H9 (cell line): ENCODE measurements around the gene BCL6. TPM values are rescaled to one million over a fixed set of nuclear protein-coding genes. Genes with fewer than 3 reads are reported as not detected.

ENCODE experiments used
- DNase-seq: peaks from one replicate; pipeline ENCODE4 v3.0.0-alpha.2; 2017
- H2AFZ ChIP-seq: one replicate; pipeline ENCODE4 v1.6.1; 2013; ENCODE audit warnings: mild to moderate bottlenecking, low read length, control low read depth, moderate library complexity
- H2AK5ac ChIP-seq: 2 replicates; pipeline ENCODE4 v1.6.1; 2013; ENCODE audit warnings: low read length, control low read depth, mixed read lengths; ENCODE audit not compliant: insufficient read length
- H2BK120ac ChIP-seq: one replicate; pipeline ENCODE4 v1.6.1; 2013; ENCODE audit warnings: low read depth, mild to moderate bottlenecking, low read length, control low read depth, inconsistent platforms; ENCODE audit not compliant: poor library complexity, severe bottlenecking
- H2BK12ac ChIP-seq: 2 replicates; pipeline ENCODE4 v1.6.1; 2013; ENCODE audit warnings: low read length, control low read depth, mixed read lengths, low read depth; ENCODE audit not compliant: insufficient read length
- H2BK15ac ChIP-seq: 2 replicates; pipeline ENCODE4 v1.6.1; 2013; ENCODE audit warnings: low read depth, low read length, control low read depth
- H2BK20ac ChIP-seq: one replicate; pipeline ENCODE4 v1.6.1; 2013; ENCODE audit warnings: low read depth, mild to moderate bottlenecking, low read length, control low read depth, inconsistent platforms; ENCODE audit not compliant: poor library complexity, severe bottlenecking
- H2BK5ac ChIP-seq: 2 replicates; pipeline ENCODE4 v1.6.1; 2013; ENCODE audit warnings: low read length, control low read depth, mixed read lengths; ENCODE audit not compliant: insufficient read length
- H3K14ac ChIP-seq: 2 replicates; pipeline ENCODE4 v1.6.1; 2013; ENCODE audit warnings: low read length, control low read depth; ENCODE audit not compliant: insufficient read depth
- H3K18ac ChIP-seq: 2 replicates; pipeline ENCODE4 v1.6.1; 2013; ENCODE audit warnings: low read depth, mild to moderate bottlenecking, mixed read lengths, low read length, control low read depth; ENCODE audit not compliant: insufficient read length
- H3K23ac ChIP-seq: 2 replicates; pipeline ENCODE4 v1.6.1; 2013; ENCODE audit warnings: low read length, control low read depth, mixed read lengths, low read depth; ENCODE audit not compliant: insufficient read length
- H3K23me2 ChIP-seq: 2 replicates; pipeline ENCODE4 v1.6.1; 2013; ENCODE audit warnings: low read depth, mild to moderate bottlenecking, mixed read lengths, low read length, control low read depth; ENCODE audit not compliant: insufficient read length, poor library complexity, severe bottlenecking
- H3K27ac ChIP-seq: 2 replicates; pipeline ENCODE4 v1.5.1; 2013; ENCODE audit warnings: low read length, control low read depth, mixed read lengths, low read depth; ENCODE audit not compliant: insufficient read length
- H3K27me3 ChIP-seq: 2 replicates; pipeline ENCODE4 v1.6.1; 2013; ENCODE audit warnings: low read length, control low read depth, inconsistent platforms; ENCODE audit not compliant: insufficient read depth
- H3K4ac ChIP-seq: 2 replicates; pipeline ENCODE4 v1.6.1; 2013; ENCODE audit warnings: low read depth, mild to moderate bottlenecking, control low read depth, inconsistent platforms, low read length, moderate library complexity
- H3K4me1 ChIP-seq: 2 replicates; pipeline ENCODE4 v1.6.1; 2013; ENCODE audit warnings: low read length, control low read depth, inconsistent platforms; ENCODE audit not compliant: insufficient read depth
- H3K4me2 ChIP-seq: 2 replicates; pipeline ENCODE4 v1.6.1; 2013; ENCODE audit warnings: low read length, control low read depth, mixed read lengths; ENCODE audit not compliant: insufficient read length, insufficient read depth
- H3K56ac ChIP-seq: 2 replicates; pipeline ENCODE4 v1.6.1; 2013; ENCODE audit warnings: low read depth, mild to moderate bottlenecking, mixed read lengths, low read length, control low read depth; ENCODE audit not compliant: insufficient read length
- H3K79me1 ChIP-seq: 2 replicates; pipeline ENCODE4 v1.6.1; 2013; ENCODE audit warnings: low read depth, mild to moderate bottlenecking, moderate library complexity, low read length, control low read depth, inconsistent platforms; ENCODE audit not compliant: insufficient read depth, poor library complexity, severe bottlenecking
- H3K79me2 ChIP-seq: 2 replicates; pipeline ENCODE4 v1.6.1; 2013; ENCODE audit warnings: low read length, control low read depth, inconsistent platforms; ENCODE audit not compliant: insufficient read depth
- H3K9ac ChIP-seq: 2 replicates; pipeline ENCODE4 v1.6.1; 2013; ENCODE audit warnings: low read length, control low read depth, mixed read lengths; ENCODE audit not compliant: insufficient read length; ENCODE audit errors: extremely low read depth
- H3K9me3 ChIP-seq: one replicate; pipeline ENCODE4 v1.6.1; 2013; ENCODE audit warnings: low read depth, low read length, inconsistent platforms; ENCODE audit not compliant: control insufficient read depth
- H3T11ph ChIP-seq: one replicate; pipeline ENCODE4 v1.6.1; 2013; ENCODE audit warnings: mild to moderate bottlenecking, low read length, control low read depth, inconsistent platforms
- H4K20me1 ChIP-seq: one replicate; pipeline ENCODE4 v1.6.1; 2013; ENCODE audit not compliant: control insufficient read depth, insufficient read length, insufficient read depth
- H4K5ac ChIP-seq: 2 replicates; pipeline ENCODE4 v1.6.1; 2013; ENCODE audit warnings: low read depth, mild to moderate bottlenecking, mixed read lengths, low read length, control low read depth; ENCODE audit not compliant: insufficient read length
- H4K8ac ChIP-seq: replicated peaks from 2 replicates; pipeline ENCODE4 v1.6.1; 2013; ENCODE audit warnings: low read length, control low read depth, mixed read lengths, low read depth; ENCODE audit not compliant: insufficient read length
- H4K91ac ChIP-seq: 2 replicates; pipeline ENCODE4 v1.6.1; 2013; ENCODE audit warnings: low read depth, mild to moderate bottlenecking, moderate library complexity, mixed read lengths, low read length, control low read depth; ENCODE audit not compliant: insufficient read length
- H3K27ac Mint-ChIP-seq, 3 experiments: 2 replicates in 2 of 3; 3 replicates in 1 of 3; pipeline ENCODE4 v1.8.0; 2020 to 2021; ENCODE audit warnings: mixed read lengths in 3 of 3, mild to moderate bottlenecking in 1 of 3, moderate library complexity in 1 of 3
- H3K27me3 Mint-ChIP-seq: 2 replicates; pipeline ENCODE4 v1.8.0; 2021; ENCODE audit warnings: low read depth, mild to moderate bottlenecking, moderate library complexity, mixed read lengths
- H3K36me3 Mint-ChIP-seq, 3 experiments: 2 replicates in 2 of 3; 3 replicates in 1 of 3; pipeline ENCODE4 v1.8.0; 2020 to 2021; ENCODE audit warnings: low read depth in 3 of 3, mixed read lengths in 3 of 3; ENCODE audit not compliant: insufficient read depth in 1 of 3
- H3K4me1 Mint-ChIP-seq, 2 experiments: 2 replicates each; pipeline ENCODE4 v1.8.0; 2020; ENCODE audit warnings: mixed read lengths in 2 of 2
- H3K4me3 Mint-ChIP-seq, 2 experiments: 2 replicates in 1 of 2; 3 replicates in 1 of 2; pipeline ENCODE4 v1.8.0; 2020 to 2021; ENCODE audit warnings: mild to moderate bottlenecking in 2 of 2, mixed read lengths in 2 of 2, moderate library complexity in 1 of 2
- H3K9me3 Mint-ChIP-seq, 2 experiments: 2 replicates in 1 of 2; 3 replicates in 1 of 2; pipeline ENCODE4 v1.8.0; 2020; ENCODE audit warnings: mild to moderate bottlenecking in 2 of 2, mixed read lengths in 2 of 2, moderate library complexity in 1 of 2
- CTCF ChIP-seq: fragments of 200-600 bp; sonication (generic); conservative IDR thresholded peaks from 3 replicates; pipeline ENCODE4 v1.8.0; 2021; ENCODE audit warnings: antibody characterized with exemption, mild to moderate bottlenecking
- WGBS: extraction: QIAGEN DNeasy Blood & Tissue Kit; methylation state at CpG from one replicate; pipeline ENCODE4 v1.1.7; 2013; ENCODE audit warnings: missing lambda C conversion rate, low lambda C conversion rate, mixed read lengths; ENCODE audit not compliant: insufficient read length; ENCODE audit errors: extremely low coverage; 5-methylcytosine and 5-hydroxymethylcytosine counted together
- total RNA-seq: library from RNA; stranded (reverse); gene quantifications from 2 replicates; pipeline ENCODE4 v1.2.1, GENCODE V29; 2021

The BCL6 gene
- total RNA-seq, 1 experiment from 2014 or later: 3.4 TPM

GRCh38 chr3:187696021-187696420 is 49.2 kb downstream of the BCL6 start:
- Histone ChIP-seq H4K5ac (no peak overlapping the region), H4K20me1 (no peaks in the 10 kb centered on the region), H2BK15ac (no peak overlapping the region), H2BK12ac (no peak overlapping the region), H3K4ac (no peak overlapping the region), H3K27ac (no peak overlapping the region), H2AFZ (no peak overlapping the region), H3K79me2 (no peaks in the 10 kb centered on the region), H2BK20ac (no peak overlapping the region), H3K14ac (no peak overlapping the region; the same call in 1 of the 2 replicates), H3K27me3 (no peaks in the 10 kb centered on the region), H3K9me3 (no peaks in the 10 kb centered on the region), H2BK120ac (no peak overlapping the region), H4K8ac (no peak overlapping the region), H3T11ph (no peak overlapping the region), H3K4me2 (no peak overlapping the region), H4K91ac (no peak overlapping the region), H3K23me2 (no peaks in the 10 kb centered on the region), H2BK5ac (no peak overlapping the region), H3K23ac (no peak overlapping the region), H3K79me1 (no peaks in the 10 kb centered on the region), H3K56ac (no peak overlapping the region), H2AK5ac (no peak overlapping the region), H3K9ac (no peak overlapping the region), H3K4me1 (no peaks in the 10 kb centered on the region), H3K18ac (no peak overlapping the region)
- no CpG with 5 or more reads among the region's 4 CpGs for whole genome bisulfite sequencing
- Mint-ChIP-seq H3K36me3 (no peaks in the 10 kb centered on the region), H3K27ac (no peak overlapping the region; a peak in 1 of 7 replicates), H3K4me3 (no peak overlapping the region), H3K4me1 (no peaks in the 10 kb centered on the region), H3K27me3 (peaks cover 12% of the 10 kb centered on the region), H3K9me3 (no peaks in the 10 kb centered on the region; a peak in 2 of 5 replicates)
- TF ChIP-seq CTCF: no peak
- DNase-seq: no peak
